H1 (cell line): ENCODE measurements around the gene GRM7. TPM values are rescaled to one million over a fixed set of nuclear protein-coding genes. Genes with fewer than 3 reads are reported as not detected.

Experiments
- CHD7 ChIP-seq: fragments of 300-600 bp; sonication (generic); IDR thresholded peaks from 2 replicates; pipeline ENCODE4 v1.7.1; 2012; ENCODE audit warnings: low read length, moderate library complexity, mild to moderate bottlenecking, inconsistent platforms; ENCODE audit not compliant: insufficient replicate concordance
- HDAC6 ChIP-seq: IDR thresholded peaks from one replicate; pipeline ENCODE4 v1.7.1; 2012; ENCODE audit warnings: low read depth, mild to moderate bottlenecking, inconsistent platforms, low read length, moderate library complexity
- KDM4A ChIP-seq: IDR thresholded peaks from one replicate; pipeline ENCODE4 v1.7.1; 2012; ENCODE audit warnings: low read depth, mild to moderate bottlenecking, moderate library complexity, low read length, inconsistent platforms; ENCODE audit not compliant: severe bottlenecking
- RAD21 ChIP-seq, 2 experiments: IDR thresholded peaks in 1 of 2; conservative IDR thresholded peaks in 1 of 2; 2 replicates each; pipeline ENCODE4 v1.6.1; 2011; ENCODE audit warnings: low read depth in 2 of 2, low read length in 2 of 2, improper control_type of control experiment in 1 of 2, inconsistent platforms in 1 of 2, mild to moderate bottlenecking in 1 of 2, moderate library complexity in 1 of 2
- RXRA ChIP-seq: IDR thresholded peaks from 2 replicates; pipeline ENCODE4 v1.6.1; 2011; ENCODE audit warnings: low read depth, mild to moderate bottlenecking, low read length, moderate library complexity; ENCODE audit not compliant: insufficient read depth
- TBP ChIP-seq: IDR thresholded peaks from 2 replicates; pipeline ENCODE4 v1.6.1; 2011; ENCODE audit warnings: low read depth, low read length, improper control_type of control experiment
- polyA plus RNA-seq, 7 experiments: library from polyadenylated mRNA; depleted of rRNA in 3 of 7; stranded (reverse) in 5 of 7; unstranded in 2 of 7; fragments of >200 nt in 5 of 7; fragments of 200-250 nt in 2 of 7; gene quantifications; 1 replicate in 5 of 7; 2 replicates in 1 of 7; 4 replicates in 1 of 7; pipeline versions ENCODE4 v1.2.1 to v1.2.3, GENCODE V29; 2011 to 2013; ENCODE audit warnings: missing spikeins in 2 of 7, mixed read lengths in 2 of 7
- total RNA-seq: library from RNA; stranded (reverse); fragmentation: NEBNext Ultra II Directional; extraction: Animal tissue kit (Norgen Biotek cat#: 25700); gene quantifications from 2 replicates; pipeline ENCODE4 v1.2.1, GENCODE V29; 2021

Gene GRM7
- total and polyA plus RNA-seq, 2 of the 8 experiments (the other 6 are each of a cell fraction or from before 2014, with no cell fraction given): 0.17 to 0.24 TPM

- no peak for TF ChIP-seq CHD7
- no peak for TF ChIP-seq RAD21 (IDR thresholded peaks at IDR 0.05 in 1 of 2, conservative IDR thresholded peaks at IDR 0.05 in 1 of 2; ENCODE audit: low read depth in 2 of 2, low read length in 2 of 2)
- TF ChIP-seq HDAC6: no peak
- TF ChIP-seq RXRA: no peak
- TF ChIP-seq TBP: no peak
- no peak for TF ChIP-seq KDM4A
Observed at GRCh38 chr3:7620401-7620800, 759.5 kb downstream of the GRM7 start (continued).
